CD8-positive, alpha-beta memory T cell (primary cell): ENCODE results near the gene CUL4B. TPM values are rescaled to one million over a fixed set of nuclear protein-coding genes. Genes with fewer than 3 reads are reported as not detected.

ENCODE experiments used
- CTCF ChIA-PET: fragments of 350-600 bp; sonication (Branson Sonifier 250); formaldehyde crosslinking; loops from one replicate; lab custom pipeline; 2021; ENCODE audit warnings: antibody characterized with exemption; lab: Charles Lee
- POLR2A ChIA-PET: fragments of 350-600 bp; sonication (Branson Sonifier 250); formaldehyde crosslinking; loops from one replicate; lab custom pipeline; 2021; ENCODE audit warnings: antibody characterized with exemption; lab: Charles Lee
- DNase-seq, 5 donors: peaks; one replicate each; pipeline versions ENCODE4 v3.0.0 to v3.0.0-alpha.2; 2020 to 2022; ENCODE audit warnings: mixed read lengths in 1 of 5
- H3K27ac ChIP-seq: one replicate; pipeline ENCODE4 v1.7.0; 2013; ENCODE audit warnings: low read depth, mild to moderate bottlenecking, low read length, moderate library complexity
- H3K27me3 ChIP-seq: 2 replicates; pipeline ENCODE4 v1.7.0; 2013; ENCODE audit warnings: low read length, mild to moderate bottlenecking; ENCODE audit not compliant: insufficient read depth, poor library complexity, severe bottlenecking
- H3K36me3 ChIP-seq: 2 replicates; pipeline ENCODE4 v1.7.0; 2013; ENCODE audit warnings: mild to moderate bottlenecking, low read length, moderate library complexity; ENCODE audit not compliant: insufficient read depth
- H3K4me1 ChIP-seq: 2 replicates; pipeline ENCODE4 v1.7.0; 2013; ENCODE audit warnings: mild to moderate bottlenecking, low read length, moderate library complexity; ENCODE audit not compliant: insufficient read depth
- H3K4me3 ChIP-seq: 2 replicates; pipeline ENCODE4 v1.7.0; 2013; ENCODE audit warnings: mild to moderate bottlenecking, low read length
- H3K9me3 ChIP-seq: 2 replicates; pipeline ENCODE4 v1.7.0; 2013; ENCODE audit warnings: mild to moderate bottlenecking, low read length
- H3K27ac Mint-ChIP-seq, 8 donors: one replicate each; pipeline ENCODE4 v1.8.0; 2020 to 2021; ENCODE audit warnings: mixed read lengths in 8 of 8, mild to moderate bottlenecking in 6 of 8, inconsistent platforms in 3 of 8, moderate library complexity in 3 of 8
- H3K27me3 Mint-ChIP-seq, 2 donors: one replicate each; pipeline ENCODE4 v1.8.0; 2020 to 2021; ENCODE audit warnings: mixed read lengths in 2 of 2, mild to moderate bottlenecking in 1 of 2, moderate library complexity in 1 of 2
- H3K36me3 Mint-ChIP-seq, 3 donors: one replicate each; pipeline ENCODE4 v1.8.0; 2020 to 2021; ENCODE audit warnings: mixed read lengths in 3 of 3, inconsistent platforms in 1 of 3, mild to moderate bottlenecking in 1 of 3
- H3K4me1 Mint-ChIP-seq, 3 donors: one replicate each; pipeline ENCODE4 v1.8.0; 2020 to 2021; ENCODE audit warnings: mixed read lengths in 3 of 3, inconsistent platforms in 1 of 3, mild to moderate bottlenecking in 1 of 3
- H3K4me3 Mint-ChIP-seq, 7 donors: one replicate each; pipeline ENCODE4 v1.8.0; 2020 to 2021; ENCODE audit warnings: mixed read lengths in 7 of 7, mild to moderate bottlenecking in 6 of 7, moderate library complexity in 4 of 7, inconsistent platforms in 2 of 7
- H3K9me3 Mint-ChIP-seq, 5 donors: one replicate each; pipeline ENCODE4 v1.8.0; 2020 to 2022; ENCODE audit warnings: mixed read lengths in 5 of 5, mild to moderate bottlenecking in 3 of 5, moderate library complexity in 2 of 5, inconsistent platforms in 1 of 5
- polyA plus RNA-seq: library from polyadenylated mRNA; unstranded; fragments of 300-500 nt; fragmentation: Illumina TruSeq; gene quantifications from one replicate; pipeline ENCODE4 v1.2.3, GENCODE V29; 2021
- total RNA-seq, 2 experiments: library from RNA; stranded (reverse); gene quantifications; one replicate each; pipeline ENCODE4 v1.2.3, GENCODE V29; 2021

Gene CUL4B
- total and polyA plus RNA-seq, 3 experiments from 2014 or later: 21.8 to 28.9 (median 26.4) TPM

DNA sequence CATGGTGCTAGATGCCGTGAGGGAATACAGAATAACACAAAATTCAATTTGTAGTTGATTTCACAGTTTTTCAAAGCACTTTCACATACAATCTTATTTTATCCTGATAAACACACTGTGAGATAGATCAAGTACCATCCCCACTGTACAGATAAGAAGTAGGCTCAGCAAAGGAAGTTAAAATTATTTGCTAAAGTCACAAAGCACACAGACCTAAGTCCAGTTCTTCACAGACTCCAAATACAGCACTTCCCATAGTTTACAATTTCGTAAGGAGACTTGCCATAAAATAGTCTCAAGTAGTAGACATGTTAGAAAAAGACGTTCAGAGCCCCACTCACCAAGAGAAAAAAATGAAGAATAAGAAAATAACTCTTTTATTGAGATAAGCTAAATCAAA is 7.8 kb upstream of the CUL4B start:
- no peaks in the 10 kb centered on the region for H3K4me1 ChIP-seq
- no peaks in the 10 kb centered on the region for H3K27me3 ChIP-seq
- POLR2A ChIA-PET: no interaction called here
- Mint-ChIP-seq H3K4me3 (no peak overlapping the region), H3K27ac (no peak overlapping the region), H3K9me3 (peaks cover 0 to 2% (median 0%) of the 10 kb centered on the region in 5 donors), H3K4me1 (peaks cover 2 to 5% (median 3%) of the 10 kb centered on the region in 3 donors), H3K36me3 (no peaks in the 10 kb centered on the region), H3K27me3 (no peaks in the 10 kb centered on the region)
- CTCF ChIA-PET: no interaction called here
- H3K9me3 ChIP-seq: no peaks in the 10 kb centered on the region
- no peaks in the 10 kb centered on the region for H3K36me3 ChIP-seq
- H3K4me3 ChIP-seq: no peak overlapping the region
- DNase-seq: no peak
- no peak overlapping the region for H3K27ac ChIP-seq

DNA sequence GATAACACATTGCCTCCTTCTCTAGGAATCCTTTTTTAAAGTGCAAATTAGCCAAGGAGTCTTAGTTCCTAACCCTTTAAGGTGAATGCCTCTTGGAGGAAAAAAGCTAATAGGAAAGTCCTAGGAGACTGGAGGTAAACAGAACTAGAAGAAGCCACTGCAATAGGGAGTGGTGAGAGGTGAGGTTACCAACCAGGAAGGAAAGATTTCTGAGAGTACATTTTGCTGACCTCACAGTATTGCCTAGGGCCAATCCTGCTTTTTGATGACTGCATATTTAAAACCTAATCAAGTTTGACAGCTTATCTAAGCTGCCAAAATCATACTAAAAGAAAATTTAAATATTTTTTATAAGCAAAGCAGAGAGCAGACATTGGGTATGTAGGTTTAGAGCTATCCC is 7.3 kb upstream of the CUL4B start:
- CTCF ChIA-PET: no interaction called here
- no peaks in the 10 kb centered on the region for H3K36me3 Mint-ChIP-seq
- H3K4me1 ChIP-seq: no peaks in the 10 kb centered on the region
- POLR2A ChIA-PET: no interaction called here
- no peaks in the 10 kb centered on the region for H3K27me3 ChIP-seq
- H3K9me3 Mint-ChIP-seq: peaks cover 0 to 2% (median 0%) of the 10 kb centered on the region in 5 donors
- no peak overlapping the region for H3K4me3 Mint-ChIP-seq
- no peak overlapping the region for H3K4me3 ChIP-seq
- no peak overlapping the region for H3K27ac Mint-ChIP-seq
- H3K9me3 ChIP-seq: no peaks in the 10 kb centered on the region
- H3K27ac ChIP-seq: no peak overlapping the region
- DNase-seq: no peak
- H3K27me3 Mint-ChIP-seq: no peaks in the 10 kb centered on the region
- H3K4me1 Mint-ChIP-seq: peaks cover 2 to 5% (median 3%) of the 10 kb centered on the region in 3 donors
- no peaks in the 10 kb centered on the region for H3K36me3 ChIP-seq

DNA sequence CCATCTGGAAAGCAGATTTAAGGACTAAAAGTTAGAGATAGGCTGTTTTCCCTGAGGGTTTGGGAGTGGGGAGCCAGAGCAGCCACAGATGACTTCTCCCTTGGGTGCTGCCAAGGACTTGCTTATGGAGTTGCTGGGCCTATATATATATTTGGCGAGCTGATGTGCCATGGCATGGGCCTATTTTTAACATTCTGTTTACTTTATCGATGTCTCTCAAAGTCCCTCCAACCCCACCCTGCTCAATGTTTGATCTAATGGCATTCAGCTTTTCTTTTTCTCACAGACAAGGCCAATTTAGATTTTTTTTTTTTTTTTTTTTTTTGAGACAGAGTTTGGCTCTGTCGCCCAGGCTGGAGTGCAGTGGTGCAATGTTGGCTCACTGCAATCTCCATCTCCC is 6.1 kb upstream of the CUL4B start:
- H3K36me3 Mint-ChIP-seq: no peaks in the 10 kb centered on the region
- H3K36me3 ChIP-seq: no peaks in the 10 kb centered on the region
- H3K27ac ChIP-seq: no peak overlapping the region
- no peak for DNase-seq
- POLR2A ChIA-PET: no interaction called here
- H3K4me1 Mint-ChIP-seq: peaks cover 3 to 12% (median 8%) of the 10 kb centered on the region in 3 donors
- no peaks in the 10 kb centered on the region for H3K27me3 ChIP-seq
- peaks cover 0 to 1% (median 0%) of the 10 kb centered on the region in 5 donors for H3K9me3 Mint-ChIP-seq
- CTCF ChIA-PET: no interaction called here
- no peak overlapping the region for H3K4me3 Mint-ChIP-seq
- H3K9me3 ChIP-seq: no peaks in the 10 kb centered on the region
- peaks cover 4% of the 10 kb centered on the region for H3K4me1 ChIP-seq
- no peak overlapping the region for H3K27ac Mint-ChIP-seq
- peaks cover 0 to 2% of the 10 kb centered on the region in 2 donors for H3K27me3 Mint-ChIP-seq
- H3K4me3 ChIP-seq: no peak overlapping the region

DNA sequence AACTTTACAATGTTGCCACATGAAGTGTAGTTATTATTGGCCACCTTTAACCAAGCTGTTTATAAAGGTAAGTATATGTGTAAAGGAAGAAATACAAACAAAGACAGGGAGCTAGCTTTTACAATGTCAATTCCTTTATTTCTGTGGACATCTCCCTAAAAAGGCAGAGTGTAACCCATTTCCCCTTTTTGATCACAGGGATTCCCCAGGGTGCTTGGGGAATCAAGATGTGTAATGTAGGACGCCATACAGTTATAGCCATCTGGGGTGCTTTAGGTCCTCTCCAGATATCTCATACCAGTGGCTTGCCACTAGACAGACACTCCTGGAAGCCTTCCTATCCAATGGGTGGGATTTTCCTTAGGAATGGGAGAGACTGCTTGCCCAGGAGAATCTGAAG is 4.2 kb upstream of the CUL4B start:
- Mint-ChIP-seq H3K27me3 (peaks cover 0 to 2% of the 10 kb centered on the region in 2 donors), H3K4me1 (peaks cover 4 to 13% (median 7%) of the 10 kb centered on the region in 3 donors), H3K36me3 (peaks cover 0 to 4% (median 0%) of the 10 kb centered on the region in 3 donors), H3K4me3 (no peak overlapping the region), H3K9me3 (no peaks in the 10 kb centered on the region), H3K27ac (no peak overlapping the region)
- H3K27ac ChIP-seq: no peak overlapping the region
- H3K4me1 ChIP-seq: peaks cover 7% of the 10 kb centered on the region
- no peaks in the 10 kb centered on the region for H3K27me3 ChIP-seq
- ChIA-PET POLR2A (no interaction called here), CTCF (no interaction called here)
- H3K9me3 ChIP-seq: no peaks in the 10 kb centered on the region
- H3K36me3 ChIP-seq: no peaks in the 10 kb centered on the region
- DNase-seq: no peak
- no peak overlapping the region for H3K4me3 ChIP-seq

DNA sequence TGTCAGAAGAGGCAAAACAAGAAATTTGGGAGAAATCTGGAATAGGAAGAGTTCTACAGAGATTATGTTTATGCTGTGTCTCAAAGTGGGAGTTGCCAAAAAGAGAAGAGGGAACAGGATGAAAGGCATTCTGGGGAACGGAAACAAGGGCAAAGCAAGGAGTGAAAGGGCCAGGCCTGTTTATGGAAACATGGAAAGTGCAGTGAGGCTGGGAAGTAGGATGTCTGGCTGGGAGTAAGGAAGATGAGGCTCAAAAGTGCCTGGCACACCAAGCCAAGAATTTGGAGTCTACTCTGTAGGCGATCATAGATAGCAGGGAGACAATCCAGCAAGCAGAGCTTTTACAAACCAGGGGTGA is 1.8 kb upstream of the CUL4B start:
- Mint-ChIP-seq H3K27ac (peak overlapping the region; percentile 0 to 94 (median 72)), H3K4me1 (peaks cover 17 to 30% (median 29%) of the 10 kb centered on the region in 3 donors), H3K36me3 (peaks cover 0 to 10% (median 0%) of the 10 kb centered on the region in 3 donors), H3K4me3 (peak overlapping the region in 3 of 7 donors; percentile 9 to 71 (median 53)), H3K9me3 (no peaks in the 10 kb centered on the region), H3K27me3 (peaks cover 0 to 2% of the 10 kb centered on the region in 2 donors)
- no peak overlapping the region for H3K4me3 ChIP-seq
- no peaks in the 10 kb centered on the region for H3K27me3 ChIP-seq
- ChIA-PET POLR2A (interaction anchor here (2.2 to 2.5 kb wide), 2 partner anchors 9 to 42 kb away, joined by 10 to 39 read pairs; partner anchors contain the start of gene MCTS1), CTCF (no interaction called here)
- no peaks in the 10 kb centered on the region for H3K9me3 ChIP-seq
- DNase-seq: no peak
- H3K4me1 ChIP-seq: peaks cover 17% of the 10 kb centered on the region
- no peaks in the 10 kb centered on the region for H3K36me3 ChIP-seq
- H3K27ac ChIP-seq: peak overlapping the region; percentile 94

DNA sequence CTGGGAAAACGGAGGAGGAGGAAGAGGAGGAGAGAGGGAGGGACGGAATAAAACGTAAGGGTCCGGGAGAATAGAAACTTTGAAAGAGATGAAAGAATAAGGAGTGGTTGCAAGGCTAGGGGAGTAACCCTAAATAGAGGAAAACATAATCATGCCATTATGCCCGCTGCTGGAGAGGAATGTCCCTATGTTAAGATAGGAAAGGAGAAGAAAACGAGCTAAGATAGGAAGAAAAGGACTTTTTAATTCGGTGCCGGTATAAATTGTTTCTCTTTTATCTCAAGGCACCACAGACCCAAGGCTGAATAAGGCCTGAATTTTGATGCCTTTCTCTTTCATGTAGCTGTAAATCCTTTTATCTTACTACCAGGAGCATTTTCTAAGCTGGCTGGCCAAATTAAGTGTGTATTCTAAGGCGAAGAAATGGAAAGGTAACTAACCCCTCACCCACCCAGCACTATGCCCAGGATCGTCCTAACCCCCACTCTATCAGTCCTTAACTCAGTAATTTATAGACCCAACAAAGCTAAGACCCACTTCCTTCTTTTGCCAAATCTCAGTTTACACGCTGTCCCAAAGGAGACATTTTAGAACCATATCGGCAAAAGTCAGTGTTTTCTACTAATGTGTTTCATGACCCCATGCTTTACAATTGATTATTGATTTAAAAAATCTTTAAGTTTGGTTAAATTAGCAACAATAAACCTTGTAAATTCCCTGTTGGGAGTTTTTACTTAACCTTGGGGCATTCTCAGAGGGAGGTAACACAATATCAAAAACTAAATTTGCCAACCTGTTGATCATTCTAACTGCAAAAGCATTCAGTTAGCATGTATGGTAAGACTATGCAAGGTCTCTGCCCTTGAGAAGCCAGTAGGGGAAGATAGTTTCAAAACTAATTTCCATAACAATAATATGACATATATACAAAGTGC is 1.1 kb upstream of the CUL4B start:
- Histone ChIP-seq H3K4me3 (peak overlapping the region; percentile 84), H3K27me3 (no peaks in the 10 kb centered on the region), H3K9me3 (no peaks in the 10 kb centered on the region), H3K36me3 (no peaks in the 10 kb centered on the region), H3K4me1 (peaks cover 20% of the 10 kb centered on the region), H3K27ac (peak overlapping the region; percentile 94)
- Mint-ChIP-seq H3K27me3 (peaks cover 0 to 2% of the 10 kb centered on the region in 2 donors), H3K36me3 (peaks cover 0 to 16% (median 0%) of the 10 kb centered on the region in 3 donors), H3K4me1 (peaks cover 17 to 35% (median 35%) of the 10 kb centered on the region in 3 donors), H3K27ac (peak overlapping the region; percentile 89 to 99 (median 94)), H3K4me3 (peak overlapping the region; percentile 91 to 99 (median 96)), H3K9me3 (no peaks in the 10 kb centered on the region)
- CTCF ChIA-PET: interaction anchor here (1.1 to 1.2 kb wide), 2 partner anchors 42 to 86 kb away, joined by 3 to 4 read pairs; partner anchors contain the start of gene MCTS1
- POLR2A ChIA-PET: interaction anchor here (0.6 to 2.5 kb wide), 7 partner anchors 9 to 427 kb away, joined by 3 to 39 read pairs (median 6); partner anchors contain the start of genes C1GALT1C1 and MCTS1
- DNase-seq: no peak

DNA sequence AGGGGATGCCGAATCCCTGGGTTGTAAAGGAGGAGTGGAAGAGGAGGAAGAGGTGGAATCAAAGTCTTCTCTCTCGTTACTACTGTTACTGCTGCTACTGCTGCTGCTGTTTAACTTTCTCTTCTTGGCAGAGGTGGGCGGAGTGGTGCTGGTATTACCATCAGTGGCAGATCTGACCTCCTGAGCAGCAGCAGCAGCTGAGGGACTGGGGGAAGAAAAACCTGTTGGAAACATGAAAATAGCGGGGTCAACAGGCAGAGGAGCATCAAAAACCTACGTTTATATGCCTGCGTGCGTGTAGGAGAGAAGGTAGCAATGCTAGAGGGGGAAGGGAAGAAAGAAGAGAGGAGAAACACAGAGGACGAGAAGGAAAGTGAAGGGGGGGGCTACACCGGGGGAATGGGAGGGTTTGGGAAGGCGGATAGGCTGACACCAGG is 339 bp downstream of the CUL4B start:
- Histone ChIP-seq H3K36me3 (no peaks in the 10 kb centered on the region), H3K27me3 (no peaks in the 10 kb centered on the region), H3K9me3 (no peaks in the 10 kb centered on the region), H3K4me3 (peak overlapping the region; percentile 84), H3K27ac (peak overlapping the region; percentile 94), H3K4me1 (peaks cover 28% of the 10 kb centered on the region)
- CTCF ChIA-PET: interaction anchor here (1.2 kb wide), 1 partner anchor 85 kb away, joined by 3 read pairs; no protein-coding TSS in a partner anchor
- Mint-ChIP-seq H3K36me3 (peaks cover 0 to 23% (median 0%) of the 10 kb centered on the region in 3 donors), H3K4me3 (peak overlapping the region; percentile 91 to 99 (median 96)), H3K27me3 (peaks cover 0 to 2% of the 10 kb centered on the region in 2 donors), H3K4me1 (peaks cover 22 to 42% (median 41%) of the 10 kb centered on the region in 3 donors), H3K27ac (peak overlapping the region; percentile 85 to 99 (median 96)), H3K9me3 (no peaks in the 10 kb centered on the region)
- peak in 2 of 5 donors; percentile 6 to 55 for DNase-seq
- POLR2A ChIA-PET: interaction anchor here (0.7 to 2.5 kb wide), 6 partner anchors 11 to 197 kb away, joined by 5 to 39 read pairs (median 8); partner anchors contain the start of genes C1GALT1C1 and MCTS1
